T-helper 2 cell treated with Interferon-gamma antibody and Interleukin-4, amounts not matched to agents 100 ng/mL and 5 ng/mL, for 36 hours (primary cell): ENCODE measurements around the gene IFITM2. TPM values are rescaled to one million over a fixed set of nuclear protein-coding genes. Genes with fewer than 3 reads are reported as not detected.
"Not testable (repeated sequence)": the region's sequence is repeated elsewhere in the genome, so short reads cannot be mapped to it uniquely, and the experiment has no call there.

Experiments used
- intact Hi-C: fragments of 100-400 bp; cut with micrococcal nuclease; formaldehyde crosslinking; loops from one replicate; pipeline ENCODE4 v1.15.1; 2023
- total RNA-seq: library from RNA; stranded (reverse); gene quantifications from 2 replicates; pipeline ENCODE4 v1.2.3, GENCODE V29; 2022

Gene IFITM2
- total RNA-seq, 1 donor from 2014 or later = 1,497 TPM

GRCh38 chr11:335779-336658 lies 28.4 kb downstream of the IFITM2 start:
- intact Hi-C loops = no loop called here

- intact Hi-C loops = no loop called here
These were observed 29.1 kb downstream of the IFITM2 start for GRCh38 chr11:336659-337198.

- intact Hi-C loops = no loop called here
These were observed 30.1 kb downstream of the IFITM2 start for GRCh38 chr11:337711-338110.

DNA sequence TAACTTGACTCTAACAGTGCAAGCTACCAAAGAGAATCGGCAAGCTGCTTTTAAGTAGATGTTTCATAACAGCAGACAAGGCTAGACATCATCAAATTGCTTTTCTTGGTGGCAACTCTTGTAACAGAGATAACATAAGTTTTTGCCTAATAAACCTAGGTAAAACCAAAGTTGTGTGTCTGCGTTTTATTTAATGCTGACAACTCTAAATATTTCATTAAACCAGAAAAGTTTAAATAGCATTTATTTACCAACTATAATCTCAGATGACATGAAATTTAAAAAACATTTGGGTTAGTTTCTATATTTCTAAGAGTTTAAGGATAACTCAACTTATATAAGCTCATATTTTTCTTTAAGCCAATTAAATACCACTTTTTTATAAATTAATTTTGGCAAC lies 32.3 kb downstream of the IFITM2 start:
- intact Hi-C loops = no loop called here

- intact Hi-C loops = no loop called here
These were observed 33.2 kb downstream of the IFITM2 start for GRCh38 chr11:340539-341512.

DNA sequence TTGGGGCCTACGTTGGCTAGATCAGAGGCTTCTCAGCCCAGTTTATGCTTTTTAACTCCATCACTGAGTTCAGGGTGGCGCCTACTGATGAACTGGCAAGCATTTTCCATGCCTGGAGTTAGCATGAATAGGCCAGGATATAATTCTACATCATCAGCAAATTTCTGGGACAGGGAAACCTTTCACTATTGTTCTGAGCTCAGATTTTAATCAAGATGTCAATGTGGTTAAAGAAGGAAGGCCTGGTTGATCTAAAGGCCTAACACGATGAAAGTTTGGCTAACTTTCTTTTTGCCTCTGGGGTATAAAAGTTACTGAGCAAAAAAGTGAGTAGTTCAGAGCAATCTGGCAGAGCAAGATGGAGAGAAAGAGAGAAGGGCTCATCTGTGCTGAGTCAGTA lies 34.7 kb downstream of the IFITM2 start:
- intact Hi-C loops = no loop called here

- intact Hi-C loops = no loop called here
These were observed 37.4 kb downstream of the IFITM2 start for GRCh38 chr11:344836-345578.

DNA sequence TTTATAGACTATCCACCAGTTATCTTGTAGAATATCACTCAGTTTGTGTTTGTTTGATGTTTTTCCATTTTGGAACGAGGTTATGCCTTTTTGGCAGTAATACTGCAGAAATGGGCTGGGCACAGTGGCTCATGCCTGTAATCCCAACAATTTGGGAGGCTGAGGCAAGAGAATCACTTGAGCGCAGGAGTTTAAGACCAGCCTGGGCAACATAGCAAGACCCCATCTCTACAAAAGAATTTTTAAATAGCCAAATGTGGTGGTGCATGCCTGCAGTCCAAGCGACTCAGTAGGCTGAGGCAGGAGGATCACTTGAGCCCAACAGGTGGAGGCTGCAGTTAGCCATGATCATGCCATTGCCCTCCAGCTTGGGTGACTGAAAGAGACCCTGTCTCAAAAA lies 38.9 kb downstream of the IFITM2 start:
- intact Hi-C loops = no loop called here

GRCh38 chr11:349270-349954 lies 41.8 kb downstream of the IFITM2 start:
- intact Hi-C loops = not testable (repeated sequence)

- intact Hi-C loops = not testable (repeated sequence)
These were observed 42.6 kb downstream of the IFITM2 start for GRCh38 chr11:350033-350722.

- intact Hi-C loops = no loop called here
These were observed 43.2 kb downstream of the IFITM2 start for GRCh38 chr11:350723-351255.

- intact Hi-C loops = no loop called here
These were observed 43.8 kb downstream of the IFITM2 start for GRCh38 chr11:351411-351810.

- intact Hi-C loops = no loop called here
These were observed 44.9 kb downstream of the IFITM2 start for GRCh38 chr11:352456-353031.

- intact Hi-C loops = no loop called here
These were observed 45.7 kb downstream of the IFITM2 start for GRCh38 chr11:353179-353873.

GRCh38 chr11:355581-356458 lies 48.2 kb downstream of the IFITM2 start:
- intact Hi-C loops = loop anchor here (1.0 to 5.0 kb wide), 5 partner anchors 29 to 120 kb away; partner anchors contain the start of genes PSMD13 and SIRT3

DNA sequence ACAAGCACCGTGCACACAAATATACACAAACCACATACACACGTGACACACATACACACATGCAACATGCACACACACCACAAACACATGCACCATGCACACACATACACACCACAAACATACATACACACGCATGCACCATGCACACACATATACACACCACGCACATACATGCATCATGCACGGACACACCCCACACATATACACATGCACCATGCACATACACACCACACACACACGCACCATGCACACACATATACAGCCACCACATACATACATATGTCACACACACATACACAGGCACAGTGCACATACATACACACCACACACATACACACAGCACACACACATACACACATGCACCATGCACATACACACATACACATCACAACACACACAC lies 49.0 kb downstream of the IFITM2 start:
- intact Hi-C loops = loop anchor here (2.0 to 5.0 kb wide), 2 partner anchors 44 to 51 kb away; no protein-coding TSS in a partner anchor

GRCh38 chr11:357582-357981 lies 50.0 kb downstream of the IFITM2 start:
- intact Hi-C loops = loop anchor here (2.0 to 5.0 kb wide), 2 partner anchors 45 to 50 kb away; no protein-coding TSS in a partner anchor
